D721Med (cell line): Measurements from ENCODE around the gene NMRAL1.

Experiments
- DNase-seq: peaks from one replicate; pipeline ENCODE4 v3.0.0; 2011; ENCODE audit warnings: low spot score; ENCODE audit not compliant: insufficient read length
- FAIRE-seq: peaks from 2 replicates; lab custom pipeline; 2011; peaks lifted over from hg19 to GRCh38; lab: Jason Lieb, UNC
- CTCF ChIP-seq: IDR thresholded peaks from 2 replicates; pipeline ENCODE4 v1.5.1; 2012; ENCODE audit warnings: mild to moderate bottlenecking, control low read depth; ENCODE audit not compliant: insufficient read depth; ENCODE audit errors: missing control alignments

Gene NMRAL1

GRCh38 chr16:4510747-4511426, 36.5 kb upstream of the NMRAL1 start:
- no peak for DNase-seq
- no peak for FAIRE-seq
- no peak for TF ChIP-seq CTCF

- DNase-seq (no peak), FAIRE-seq (no peak)
Observed at GRCh38 chr16:4510131-4510530, 35.7 kb upstream of the NMRAL1 start.

GRCh38 chr16:4509420-4509819, 35.0 kb upstream of the NMRAL1 start:
- FAIRE-seq (no peak), DNase-seq (no peak)
- no peak for TF ChIP-seq CTCF

More at GRCh38 chr16:4510131-4510530, 35.7 kb upstream of the NMRAL1 start:
- no peak for TF ChIP-seq CTCF

- TF ChIP-seq CTCF: no peak
- FAIRE-seq (no peak), DNase-seq (no peak)
Observed at GRCh38 chr16:4508806-4509205, 34.4 kb upstream of the NMRAL1 start.

GRCh38 chr16:4507588-4508345, 33.3 kb upstream of the NMRAL1 start:
- no peak for TF ChIP-seq CTCF
- FAIRE-seq (no peak), DNase-seq (no peak)

- DNase-seq: peak; percentile 53
- FAIRE-seq: no peak
Observed at GRCh38 chr16:4506450-4506849, 32.0 kb upstream of the NMRAL1 start.

More at GRCh38 chr16:4506450-4506849, 32.0 kb upstream of the NMRAL1 start:
- TF ChIP-seq CTCF: peak; percentile 89
